KOPT-K1 (cell line): Measurements from ENCODE around the gene ISCA1.

ENCODE experiments used
- H3K27ac ChIP-seq: fragments of 200-600 bp; sonication (generic); 2 replicates; pipeline ENCODE4 v1.5.1; 2016; ENCODE audit warnings: antibody characterized with exemption, mild to moderate bottlenecking, low read depth, low read length; ENCODE audit not compliant: poor library complexity, severe bottlenecking
- H3K36me3 ChIP-seq: fragments of 200-600 bp; sonication (generic); 2 replicates; pipeline ENCODE4 v1.5.1; 2017; ENCODE audit warnings: antibody characterized with exemption, mild to moderate bottlenecking, low read length, moderate library complexity; ENCODE audit not compliant: insufficient read depth
- H3K9me3 ChIP-seq: fragments of 200-600 bp; sonication (generic); 2 replicates; pipeline ENCODE4 v1.5.1; 2017; ENCODE audit warnings: antibody characterized with exemption, low read length, mild to moderate bottlenecking; ENCODE audit not compliant: insufficient read depth, poor library complexity, severe bottlenecking

ISCA1 gene

GRCh38 chr9:86272221-86272620, 10.1 kb downstream of the ISCA1 start:
- no peaks in the 10 kb centered on the region for H3K9me3 ChIP-seq
- no peak overlapping the region for H3K27ac ChIP-seq
- peaks cover 29% of the 10 kb centered on the region for H3K36me3 ChIP-seq

GRCh38 chr9:86263876-86264275, 18.5 kb downstream of the ISCA1 start:
- H3K36me3 ChIP-seq = peaks cover 24% of the 10 kb centered on the region
- no peaks in the 10 kb centered on the region for H3K9me3 ChIP-seq

DNA sequence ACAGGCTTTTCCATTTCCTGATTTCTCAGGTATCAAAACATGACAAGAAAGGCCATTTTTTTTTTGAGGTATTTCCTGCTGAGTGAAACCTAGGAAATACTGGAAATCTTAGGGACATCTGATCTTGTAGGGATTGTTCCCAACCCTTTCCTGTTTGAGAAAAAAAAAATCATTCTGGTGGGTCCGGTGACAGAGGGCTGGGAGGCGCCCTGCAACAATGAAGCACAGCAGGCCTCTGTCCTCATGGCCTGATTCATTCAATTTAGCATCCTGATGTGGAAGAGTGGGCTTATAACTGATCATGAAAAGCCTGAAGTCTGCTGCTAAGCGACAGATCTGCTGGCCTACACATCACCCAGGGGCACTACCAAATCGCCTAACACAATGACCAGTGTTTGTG, 19.8 kb downstream of the ISCA1 start:
- H3K36me3 ChIP-seq = peaks cover 24% of the 10 kb centered on the region
- no peaks in the 10 kb centered on the region for H3K9me3 ChIP-seq
- no peak overlapping the region for H3K27ac ChIP-seq

More at GRCh38 chr9:86263876-86264275, 18.5 kb downstream of the ISCA1 start:
- H3K27ac ChIP-seq = no peak overlapping the region

DNA sequence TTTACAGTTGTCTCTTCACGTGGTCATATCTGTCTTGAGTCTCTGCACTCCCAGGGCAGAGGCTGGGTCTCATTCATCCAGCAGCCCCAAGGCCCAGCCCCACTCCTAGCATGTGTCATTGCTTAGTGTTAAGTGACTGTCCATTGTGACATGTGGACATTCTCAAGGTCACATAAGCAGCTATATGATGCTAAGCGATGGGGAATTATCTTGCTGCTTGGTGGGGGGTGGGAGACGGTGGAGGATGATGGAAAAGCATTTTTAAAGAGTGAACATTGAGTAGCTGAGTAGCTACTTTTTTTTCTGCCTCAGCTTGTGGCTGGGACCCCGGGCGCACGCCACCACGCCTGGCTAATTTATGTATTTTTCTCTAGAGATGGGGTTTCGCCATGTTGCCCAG, 22.8 kb downstream of the ISCA1 start, which contains the start of gene C9orf153:
Gene C9orf153, minus strand, starts transcription at position 101 of the 400 bp plus-strand sequence. CDS start 30,054 bp downstream, outside the sequence.
- Histone ChIP-seq H3K9me3 (no peaks in the 10 kb centered on the region), H3K36me3 (peaks cover 19% of the 10 kb centered on the region; the same call in 1 of the 2 replicates), H3K27ac (no peak within 1 kb of the TSS)

- 0 out of 2 replicates have a peak, but pooled peaks cover under 1% of the 10 kb centered on the region for H3K36me3 ChIP-seq
- H3K9me3 ChIP-seq = peaks cover 17% of the 10 kb centered on the region
- H3K27ac ChIP-seq = no peak overlapping the region
Observed at GRCh38 chr9:86257391-86257790, 24.9 kb downstream of the ISCA1 start.

GRCh38 chr9:86256653-86257052, 25.7 kb downstream of the ISCA1 start:
- no peaks in the 10 kb centered on the region for H3K36me3 ChIP-seq
- H3K9me3 ChIP-seq = peaks cover 24% of the 10 kb centered on the region
- H3K27ac ChIP-seq = no peak overlapping the region

DNA sequence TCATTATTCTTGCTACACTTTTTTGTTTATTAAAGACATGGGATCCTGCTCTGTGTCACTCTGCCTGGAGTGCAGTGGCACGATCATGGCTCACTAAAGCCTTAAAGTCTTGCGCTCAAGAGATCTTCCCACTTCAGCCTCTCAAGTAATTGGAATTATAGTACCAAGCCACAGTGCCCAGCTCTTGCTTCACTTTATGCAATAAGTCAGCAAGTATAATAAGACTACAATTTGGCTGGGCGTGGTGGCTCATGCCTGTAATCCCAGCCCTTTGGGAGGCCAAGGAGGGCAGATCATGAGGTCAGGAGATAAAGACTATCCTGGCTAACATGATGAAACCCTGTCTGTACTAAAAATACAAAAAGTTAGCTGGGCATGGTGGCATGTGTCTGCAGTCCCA, 28.8 kb downstream of the ISCA1 start:
- H3K9me3 ChIP-seq = peaks cover 24% of the 10 kb centered on the region
- no peaks in the 10 kb centered on the region for H3K36me3 ChIP-seq
- H3K27ac ChIP-seq = no peak overlapping the region

DNA sequence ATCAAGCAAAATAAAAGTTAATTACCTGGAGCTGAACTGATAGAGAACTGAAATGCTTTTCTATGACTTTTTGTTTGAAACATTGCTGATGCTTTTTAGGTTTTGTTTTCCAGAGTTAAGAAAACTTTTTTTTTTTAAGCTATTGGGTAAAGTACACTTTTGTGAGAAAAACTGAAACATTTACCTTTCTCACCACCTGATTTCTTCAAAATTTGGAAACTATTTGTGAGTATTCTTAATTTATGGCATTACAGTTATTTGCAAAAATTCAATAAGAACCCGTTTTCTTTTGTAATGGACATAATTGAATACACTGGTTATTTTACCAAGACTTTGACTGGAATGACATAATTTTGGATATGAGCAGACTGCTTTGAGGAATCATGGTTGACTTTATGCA, 29.5 kb downstream of the ISCA1 start:
- H3K27ac ChIP-seq = no peak overlapping the region
- no peaks in the 10 kb centered on the region for H3K36me3 ChIP-seq
- H3K9me3 ChIP-seq = peaks cover 24% of the 10 kb centered on the region

GRCh38 chr9:86250123-86250522, 32.2 kb downstream of the ISCA1 start:
- no peaks in the 10 kb centered on the region for H3K36me3 ChIP-seq
- H3K9me3 ChIP-seq = peaks cover 24% of the 10 kb centered on the region
- H3K27ac ChIP-seq = no peak overlapping the region

GRCh38 chr9:86248746-86249145, 33.6 kb downstream of the ISCA1 start:
- no peaks in the 10 kb centered on the region for H3K36me3 ChIP-seq
- H3K9me3 ChIP-seq = peaks cover 20% of the 10 kb centered on the region
- no peak overlapping the region for H3K27ac ChIP-seq

DNA sequence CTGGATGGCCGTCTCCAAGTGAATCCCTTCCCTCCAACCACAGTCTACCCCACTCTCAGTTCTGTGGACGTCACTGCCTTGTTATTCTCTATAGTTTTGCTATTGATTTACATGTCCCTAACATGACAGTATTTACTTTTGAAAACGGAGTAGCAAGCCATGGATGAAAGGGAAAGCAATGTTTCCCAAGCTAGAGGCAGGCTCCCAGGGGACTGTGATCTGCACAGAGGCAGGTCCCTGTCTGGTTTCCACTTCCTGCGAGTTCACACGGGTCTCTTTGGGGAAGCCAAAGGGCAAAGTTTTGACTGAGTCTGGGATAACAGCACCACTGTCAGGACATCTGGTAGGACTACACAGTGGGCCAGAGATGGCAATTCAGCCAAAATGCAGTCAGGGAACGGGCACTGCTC, 35.6 kb downstream of the ISCA1 start:
- Histone ChIP-seq H3K27ac (no peak overlapping the region), H3K36me3 (no peaks in the 10 kb centered on the region), H3K9me3 (peaks cover under 1% of the 10 kb centered on the region)

DNA sequence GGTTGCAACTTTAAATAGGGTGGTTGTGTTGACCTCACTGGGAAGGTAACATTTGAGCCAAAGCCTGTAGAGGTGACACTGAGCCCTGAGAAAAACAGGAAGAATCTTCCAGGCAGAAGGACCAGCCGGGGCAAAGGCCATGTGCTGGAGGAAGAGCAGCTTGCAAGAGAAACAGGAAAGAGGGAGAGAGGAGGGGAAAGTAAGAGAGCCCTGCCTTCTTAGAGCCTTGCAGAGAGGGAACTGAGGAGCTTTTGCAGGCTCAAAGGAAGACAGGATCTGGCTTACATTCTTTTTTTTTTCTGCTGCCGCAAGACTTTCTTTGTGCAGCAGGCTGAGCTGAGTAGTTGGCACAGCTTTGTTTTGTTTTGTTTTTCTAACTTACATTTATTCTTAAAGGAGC, 40.3 kb downstream of the ISCA1 start:
- Histone ChIP-seq H3K27ac (no peak overlapping the region), H3K9me3 (no peaks in the 10 kb centered on the region), H3K36me3 (no peaks in the 10 kb centered on the region)

DNA sequence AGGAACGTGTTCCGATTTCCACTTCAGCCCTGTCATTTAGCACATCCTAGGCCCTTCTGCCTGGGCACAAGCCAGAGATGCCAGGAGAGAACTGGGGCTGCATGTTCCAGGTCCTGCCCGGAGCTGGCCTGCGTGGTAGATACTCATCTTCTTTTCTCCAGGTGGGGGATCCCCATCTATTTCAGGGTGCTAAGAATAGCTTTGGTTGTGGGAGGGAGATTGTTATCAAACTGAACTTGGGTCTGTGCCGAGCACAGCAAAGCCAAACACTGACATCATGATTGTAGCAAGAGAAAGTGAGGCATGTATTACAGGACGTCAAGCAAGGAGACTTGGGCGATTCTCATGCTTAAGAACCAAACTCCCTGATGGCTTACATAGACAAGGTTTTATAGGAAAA, 41.1 kb downstream of the ISCA1 start:
- no peaks in the 10 kb centered on the region for H3K36me3 ChIP-seq
- no peaks in the 10 kb centered on the region for H3K9me3 ChIP-seq
- H3K27ac ChIP-seq = no peak overlapping the region

DNA sequence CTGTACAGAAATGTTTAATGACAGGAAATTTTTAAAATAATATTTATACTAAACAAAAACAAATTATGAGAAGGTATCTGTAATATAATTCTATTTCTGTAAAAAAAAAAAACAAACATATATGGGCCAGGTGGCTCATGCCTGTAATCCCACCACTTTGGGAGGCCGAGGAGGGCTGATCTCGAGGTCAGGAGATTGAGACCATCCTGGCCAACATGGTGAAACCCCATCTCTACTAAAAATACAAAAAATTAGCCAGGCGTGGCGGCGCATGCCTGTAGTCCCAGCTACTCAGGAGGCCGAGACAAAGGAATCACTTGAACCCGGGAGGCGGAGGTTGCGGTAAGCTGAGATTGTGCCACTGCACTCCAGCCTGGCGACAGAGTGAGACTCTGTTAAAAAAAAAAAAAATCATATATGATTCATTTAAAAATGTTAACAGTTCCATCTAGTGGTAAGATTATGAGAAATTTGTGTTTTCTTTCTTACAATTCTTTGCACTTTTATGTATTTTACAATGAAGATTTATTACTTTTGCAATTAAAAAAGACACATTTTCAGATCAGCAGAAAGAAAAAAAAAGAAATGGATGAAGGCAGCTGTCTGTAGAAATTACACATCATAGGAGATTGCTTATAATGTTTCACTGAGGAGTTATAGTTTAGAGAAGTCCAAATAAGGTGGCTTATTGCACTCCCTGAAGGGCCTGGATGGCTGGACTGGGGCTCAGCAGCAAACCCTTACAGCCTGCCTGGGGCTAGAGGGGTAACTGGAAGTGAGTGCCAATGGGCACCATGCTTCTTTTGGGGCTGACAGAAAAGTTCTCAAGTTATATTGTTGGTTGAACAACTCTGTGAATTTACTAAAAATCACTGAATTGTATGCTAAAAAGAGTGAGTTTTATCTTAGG, 43.2 kb downstream of the ISCA1 start:
- no peaks in the 10 kb centered on the region for H3K36me3 ChIP-seq
- no peaks in the 10 kb centered on the region for H3K9me3 ChIP-seq
- H3K27ac ChIP-seq = no peak overlapping the region

GRCh38 chr9:86230858-86231257, 51.5 kb downstream of the ISCA1 start:
- Histone ChIP-seq H3K27ac (no peak overlapping the region), H3K36me3 (no peaks in the 10 kb centered on the region), H3K9me3 (no peaks in the 10 kb centered on the region)

- H3K9me3 ChIP-seq = no peaks in the 10 kb centered on the region
- no peaks in the 10 kb centered on the region for H3K36me3 ChIP-seq
- H3K27ac ChIP-seq = no peak overlapping the region
Observed at GRCh38 chr9:86222667-86223066, 59.7 kb downstream of the ISCA1 start.
